Measurements from ENCODE around the gene SPINK8. TPM values are rescaled to one million over a fixed set of nuclear protein-coding genes. Genes with fewer than 3 reads are reported as not detected.
"Not testable (repeated sequence)": the region's sequence is repeated elsewhere in the genome, so short reads cannot be mapped to it uniquely, and the experiment has no call there.

SPINK8 gene
- total and polyA plus RNA-seq, 2 of the 4 experiments (the other 2 are of a cell fraction): not detected

GRCh38 chr3:48271223-48271622 is 62.2 kb downstream of the SPINK8 start:
- H3K27me3 ChIP-seq (ENCODE audit: control insufficient read depth, insufficient read depth, low read length); H3K4me1 ChIP-seq (ENCODE audit: control insufficient read depth, insufficient read depth, low read length); H3K9me3 ChIP-seq (ENCODE audit: control insufficient read depth, insufficient read depth, low read length); H2AK9ac ChIP-seq (replicated peaks; ENCODE audit: low read depth, low read length, poor library complexity); intact Hi-C loops (cut with micrococcal nuclease); POLR2A ChIA-PET (ENCODE audit: unreplicated experiment); H3K4me3 ChIP-seq (ENCODE audit: insufficient read depth, low read depth, low read length); H3K23ac ChIP-seq (ENCODE audit: low read depth, low read length); H2AFZ ChIP-seq (replicated peaks; ENCODE audit: low read length, poor library complexity); H2BK120ac ChIP-seq (ENCODE audit: low read depth, low read length); H4K5ac ChIP-seq (ENCODE audit: low read depth, low read length); H2BK20ac ChIP-seq (ENCODE audit: low read depth, low read length); BruUV-seq (replicated peaks); DNase-seq; H3K18ac ChIP-seq (ENCODE audit: low read depth, low read length); H3K9ac ChIP-seq (ENCODE audit: low read depth, low read length); H3K56ac ChIP-seq (ENCODE audit: extremely low read depth, insufficient read depth, low read length); ATAC-seq (ENCODE audit: low read depth); H2BK5ac ChIP-seq (ENCODE audit: low read depth, low read length, poor library complexity, severe bottlenecking); H3K27ac ChIP-seq (ENCODE audit: insufficient read depth, low read length); H3K4ac ChIP-seq (ENCODE audit: low read depth, low read length); H2BK15ac ChIP-seq (ENCODE audit: low read depth, low read length); H3K14ac ChIP-seq (replicated peaks; ENCODE audit: low read depth, low read length); H2AK5ac ChIP-seq (ENCODE audit: low read depth, low read length); H4K91ac ChIP-seq (ENCODE audit: insufficient read depth, low read depth, low read length); H3K9me1 ChIP-seq (ENCODE audit: insufficient read depth, low read length); H3K79me1 ChIP-seq (ENCODE audit: low read depth in 1 of 2, low read length in 2 of 2); H4K8ac ChIP-seq (ENCODE audit: low read depth in 2 of 2, low read length in 2 of 2); H4K20me1 ChIP-seq (ENCODE audit: insufficient read depth, low read length); H3K4me2 ChIP-seq (ENCODE audit: low read depth, low read length); dilution Hi-C loops (cut with HindIII; ENCODE audit: low sequenced_read_pairs, unreplicated experiment): not testable (repeated sequence)
- 93% methylated on average over 3 of the region's 10 CpGs; no CpG with 5 or more reads in 1 of the 2 experiments for WGBS, 2 experiments (ENCODE audit: extremely low coverage in 2 of 2, insufficient read length in 1 of 2)
- peaks cover 16% of the 10 kb centered on the region for H3K36me3 ChIP-seq (ENCODE audit: control insufficient read depth, insufficient read depth, low read length)
- CTCF ChIA-PET: interaction anchor here (0.6 to 2.2 kb wide), 2 partner anchors 17 to 165 kb away, joined by 4 to 13 read pairs; no protein-coding TSS in a partner anchor
- in situ Hi-C loops (cut with MboI; ENCODE audit: low sequenced_read_pairs): loop anchor here (5.0 to 10.0 kb wide), 2 partner anchors 166 to 274 kb away; no protein-coding TSS in a partner anchor
